ENCODE data around the gene SART1. TPM values are rescaled to one million over a fixed set of nuclear protein-coding genes. Genes with fewer than 3 reads are reported as not detected.

The SART1 gene
- polyA plus RNA-seq, 1 donor (not counting 4 experiments of a cell fraction or from before 2014, with no cell fraction given), result 14.7 TPM

GRCh38 chr11:65944767-65945166 is 16.8 kb upstream of the SART1 start:
- H2AFZ ChIP-seq (ENCODE audit: control insufficient read depth, low read length), result no peak overlapping the region
- peaks cover 4% of the 10 kb centered on the region for H3K27me3 ChIP-seq (ENCODE audit: control insufficient read depth, extremely low read depth, insufficient read depth, low read length)
- TF ChIP-seq CTCF (optimal IDR thresholded peaks at IDR 0.05 in 1 of 3, IDR thresholded peaks at IDR 0.05 in 1 of 3, conservative IDR thresholded peaks at IDR 0.05 in 1 of 3; ENCODE audit: extremely low read depth in 1 of 3, insufficient read depth in 2 of 3, low read length in 3 of 3), result no peak
- TF ChIP-seq EZH2 (IDR thresholded peaks at IDR 0.05; ENCODE audit: low read length), result no peak
- DNase-seq (ENCODE audit: low read depth, low spot score) (no peak), FAIRE-seq (no peak)
- H3K27ac ChIP-seq (ENCODE audit: control insufficient read depth, insufficient read depth, low read length), result no peak overlapping the region
- H3K79me2 ChIP-seq (ENCODE audit: control insufficient read depth, insufficient read depth, low read length), result no peaks in the 10 kb centered on the region
- H3K4me3 ChIP-seq (ENCODE audit: control insufficient read depth in 2 of 3, extremely low read depth in 1 of 3, insufficient read depth in 2 of 3, low read depth in 1 of 3, low read length in 3 of 3), result no peak overlapping the region
- H3K9me3 ChIP-seq (ENCODE audit: control insufficient read depth, low read depth, low read length), result no peaks in the 10 kb centered on the region
- H3K4me2 ChIP-seq (ENCODE audit: control insufficient read depth, extremely low read depth, insufficient read depth, low read depth, low read length), result no peak overlapping the region
- H3K9ac ChIP-seq (ENCODE audit: control insufficient read depth, extremely low read depth, insufficient read depth, low read length), result no peak overlapping the region
- no peaks in the 10 kb centered on the region for H3K36me3 ChIP-seq (ENCODE audit: control insufficient read depth in 2 of 2, extremely low read depth in 1 of 2, insufficient read depth in 2 of 2, low read length in 2 of 2)
- H3K4me1 ChIP-seq (ENCODE audit: control insufficient read depth, extremely low read depth, insufficient read depth, low read length), result peaks cover 11% of the 10 kb centered on the region
- no peaks in the 10 kb centered on the region for H3K9me1 ChIP-seq (ENCODE audit: control insufficient read depth, extremely low read depth, insufficient read depth, low read length)
- dilution Hi-C loops (cut with MboI; ENCODE audit: extremely low pct_ligation_motif_present, low sequenced_read_pairs), result no loop called here
- H4K20me1 ChIP-seq (ENCODE audit: control insufficient read depth, extremely low read depth, insufficient read depth, low read length), result no peaks in the 10 kb centered on the region

GRCh38 chr11:65945430-65945911 is 16.1 kb upstream of the SART1 start, which contains the start of gene TSGA10IP:
TSS of gene TSGA10IP (plus strand) at chr11:65945480. CDS start at chr11:65945676, 196 bp downstream.
- no peak within 1 kb of the TSS for H2AFZ ChIP-seq (ENCODE audit: control insufficient read depth, low read length)
- no peaks in the 10 kb centered on the region for H3K9me3 ChIP-seq (ENCODE audit: control insufficient read depth, low read depth, low read length)
- TF ChIP-seq EZH2 (IDR thresholded peaks at IDR 0.05; ENCODE audit: low read length), result no peak
- dilution Hi-C loops (cut with MboI; ENCODE audit: extremely low pct_ligation_motif_present, low sequenced_read_pairs), result no loop called here
- DNase-seq (ENCODE audit: low read depth, low spot score), result no peak
- H3K27me3 ChIP-seq (ENCODE audit: control insufficient read depth, extremely low read depth, insufficient read depth, low read length), result peaks cover 4% of the 10 kb centered on the region
- H3K9ac ChIP-seq (ENCODE audit: control insufficient read depth, extremely low read depth, insufficient read depth, low read length), result no peak within 1 kb of the TSS
- no peak within 1 kb of the TSS for H3K4me2 ChIP-seq (ENCODE audit: control insufficient read depth, extremely low read depth, insufficient read depth, low read depth, low read length)
- peaks cover 11% of the 10 kb centered on the region for H3K4me1 ChIP-seq (ENCODE audit: control insufficient read depth, extremely low read depth, insufficient read depth, low read length)
- H3K36me3 ChIP-seq (ENCODE audit: control insufficient read depth in 2 of 2, extremely low read depth in 1 of 2, insufficient read depth in 2 of 2, low read length in 2 of 2), result no peaks in the 10 kb centered on the region
- no peaks in the 10 kb centered on the region for H4K20me1 ChIP-seq (ENCODE audit: control insufficient read depth, extremely low read depth, insufficient read depth, low read length)
- no peak for FAIRE-seq
- no peaks in the 10 kb centered on the region for H3K9me1 ChIP-seq (ENCODE audit: control insufficient read depth, extremely low read depth, insufficient read depth, low read length)
- H3K4me3 ChIP-seq (ENCODE audit: control insufficient read depth in 2 of 3, extremely low read depth in 1 of 3, insufficient read depth in 2 of 3, low read depth in 1 of 3, low read length in 3 of 3), result no peak within 1 kb of the TSS
- H3K79me2 ChIP-seq (ENCODE audit: control insufficient read depth, insufficient read depth, low read length), result no peaks in the 10 kb centered on the region
- no peak within 1 kb of the TSS for H3K27ac ChIP-seq (ENCODE audit: control insufficient read depth, insufficient read depth, low read length)
